HCT116 (cell line): ENCODE results near the gene LYAR. TPM values are rescaled to one million over a fixed set of nuclear protein-coding genes. Genes with fewer than 3 reads are reported as not detected.

Source experiments
- ATAC-seq: fragments of 200-7000 bp; cut with Tn5 transposase; 2 replicates; pipeline ENCODE4 v1.9.1; 2020; ENCODE audit warnings: mild to moderate bottlenecking, moderate library complexity
- BruUV-seq: library from RNA; stranded (reverse); fragments of 400-500 nt; replicated peaks from 2 replicates; lab custom pipeline; 2021; lab: Mats Ljungman, UMichigan
- CTCF ChIA-PET: fragments of 300-600 bp; sonication (Branson Sonifier 250); formaldehyde crosslinking; loops from one replicate; lab custom pipeline; 2021; ENCODE audit warnings: antibody characterized with exemption; lab: Charles Lee
- POLR2A ChIA-PET: fragments of 300-600, 350-600 bp; sonication (Branson Sonifier 250); formaldehyde crosslinking; loops from one replicate; lab custom pipeline; 2021; ENCODE audit warnings: antibody characterized with exemption; lab: Charles Lee
- RAD21 ChIA-PET, 2 experiments: fragments of 300-600 bp; sonication (Branson Sonifier 250); formaldehyde crosslinking; loops; one replicate each; lab custom pipeline; 2023; ENCODE audit warnings: low total read pairs in 2 of 2; ENCODE audit not compliant: uncharacterized antibody in 2 of 2, unreplicated experiment in 2 of 2, low non-redundant PET in 1 of 2; lab: Charles Lee
- DNase-seq: peaks from one replicate; pipeline ENCODE4 v3.0.0-alpha.2; 2010; ENCODE audit warnings: low read depth, low spot score
- H2AFZ ChIP-seq: fragments of 200-600 bp; shearing (Covaris generic), sonication (generic); 2 replicates; pipeline ENCODE4 v1.6.1; 2017; ENCODE audit warnings: low read depth, mixed run types, mixed read lengths, antibody characterized with exemption, low read length; ENCODE audit not compliant: poor library complexity, severe bottlenecking
- H3K27ac ChIP-seq: 2 replicates; pipeline ENCODE4 v1.5.1; 2012; ENCODE audit warnings: low read depth, low read length
- H3K27me3 ChIP-seq: fragments of 200-600 bp; sonication (generic); 2 replicates; pipeline ENCODE4 v1.6.1; 2016; ENCODE audit warnings: mixed run types, low read length, mixed read lengths; ENCODE audit not compliant: insufficient read depth
- H3K36me3 ChIP-seq, 2 experiments: fragments of 200-500 bp in 1 of 2; fragments of 200-600 bp in 1 of 2; sonication (Bioruptor generic) in 1 of 2; sonication (generic) in 1 of 2; 2 replicates each; pipeline versions ENCODE4 v1.5.1 to v1.6.1; 2014 to 2016; ENCODE audit warnings: low read length in 2 of 2, inconsistent platforms in 1 of 2, mixed read lengths in 1 of 2, mixed run types in 1 of 2; ENCODE audit not compliant: insufficient read depth in 2 of 2, control insufficient read depth in 1 of 2
- H3K4me1 ChIP-seq, 2 experiments: fragments of 200-600 bp in 1 of 2; sonication (generic) in 1 of 2; 2 replicates each; pipeline versions ENCODE4 v1.5.1 to v1.6.1; 2012 to 2017; ENCODE audit warnings: low read length in 2 of 2, inconsistent platforms in 1 of 2, mild to moderate bottlenecking in 1 of 2, mixed read lengths in 1 of 2, mixed run types in 1 of 2, moderate library complexity in 1 of 2; ENCODE audit not compliant: insufficient read depth in 2 of 2, control insufficient read depth in 1 of 2
- H3K4me2 ChIP-seq: fragments of 200-600 bp; sonication (generic); 2 replicates; pipeline ENCODE4 v1.6.1; 2017; ENCODE audit warnings: mixed run types, low read length, mixed read lengths
- H3K4me3 ChIP-seq, 2 experiments: fragments of 200-600 bp in 1 of 2; sonication (generic) in 1 of 2; replicated peaks in 1 of 2; 2 replicates each; pipeline ENCODE4 v1.5.1; 2011 to 2016; ENCODE audit warnings: low read length in 2 of 2, control low read depth in 1 of 2, low read depth in 1 of 2, mild to moderate bottlenecking in 1 of 2, mixed read lengths in 1 of 2, mixed run types in 1 of 2
- H3K79me2 ChIP-seq: fragments of 200-600 bp; sonication (generic); 2 replicates; pipeline ENCODE4 v1.6.1; 2017; ENCODE audit warnings: mild to moderate bottlenecking, mixed run types, low read length, moderate library complexity, mixed read lengths; ENCODE audit not compliant: insufficient read depth
- H3K9ac ChIP-seq: fragments of 200-600 bp; sonication (generic); 2 replicates; pipeline ENCODE4 v1.6.1; 2016; ENCODE audit warnings: low read length, mixed read lengths
- H3K9me2 ChIP-seq: fragments of 200-600 bp; sonication (generic), shearing (Covaris generic); 2 replicates; pipeline ENCODE4 v1.6.1; 2017; ENCODE audit warnings: mixed run types, mild to moderate bottlenecking, moderate library complexity; ENCODE audit not compliant: insufficient read depth
- H3K9me3 ChIP-seq, 2 experiments: fragments of 200-500 bp in 1 of 2; fragments of 200-600 bp in 1 of 2; sonication (Bioruptor generic) in 1 of 2; sonication (generic) in 1 of 2; 2 replicates each; pipeline ENCODE4 v1.6.1; 2014 to 2017; ENCODE audit warnings: low read length in 2 of 2, mixed read lengths in 2 of 2, inconsistent platforms in 1 of 2, low read depth in 1 of 2, mild to moderate bottlenecking in 1 of 2, mixed run types in 1 of 2, moderate library complexity in 1 of 2; ENCODE audit not compliant: control insufficient read depth in 1 of 2, insufficient read depth in 1 of 2
- H4K20me1 ChIP-seq: fragments of 200-600 bp; sonication (generic), shearing (Covaris generic); 2 replicates; pipeline ENCODE4 v1.6.1; 2017; ENCODE audit warnings: mixed run types, mild to moderate bottlenecking, moderate library complexity; ENCODE audit not compliant: insufficient read depth
- ELF1 ChIP-seq: IDR thresholded peaks from 2 replicates; pipeline ENCODE4 v1.6.1; 2012; ENCODE audit warnings: low read depth, borderline replicate concordance
- EZH2 ChIP-seq: fragments of 200-600 bp; sonication (generic); IDR thresholded peaks from 2 replicates; pipeline ENCODE4 v1.6.1; 2017; ENCODE audit warnings: antibody characterized with exemption, mixed run types
- EZH2phosphoT487 ChIP-seq: fragments of 200-600 bp; IDR thresholded peaks from 2 replicates; pipeline ENCODE4 v1.6.1; 2018; ENCODE audit warnings: antibody characterized with exemption, borderline replicate concordance
- FOSL1 ChIP-seq: IDR thresholded peaks from 2 replicates; pipeline ENCODE4 v1.6.1; 2012; ENCODE audit warnings: low read depth
- JUND ChIP-seq: IDR thresholded peaks from 2 replicates; pipeline ENCODE4 v1.6.1; 2012
- POLR2A ChIP-seq: IDR thresholded peaks from 2 replicates; pipeline ENCODE4 v1.7.0; 2011; ENCODE audit warnings: borderline replicate concordance; ENCODE audit not compliant: insufficient read depth, insufficient read length; ENCODE audit errors: extremely low read depth
- POLR2AphosphoS5 ChIP-seq: IDR thresholded peaks from 2 replicates; pipeline ENCODE4 v1.6.1; 2011; ENCODE audit warnings: mild to moderate bottlenecking, low read depth, low read length, moderate library complexity
- RAD21 ChIP-seq: IDR thresholded peaks from 2 replicates; pipeline ENCODE4 v1.6.1; 2012; ENCODE audit warnings: low read depth, mild to moderate bottlenecking
- SIN3A ChIP-seq: IDR thresholded peaks from 2 replicates; pipeline ENCODE4 v1.6.1; 2012; ENCODE audit warnings: low read depth
- SP1 ChIP-seq: IDR thresholded peaks from 2 replicates; pipeline ENCODE4 v1.6.1; 2012; ENCODE audit warnings: low read depth
- SRF ChIP-seq: IDR thresholded peaks from 2 replicates; pipeline ENCODE4 v1.6.1; 2012; ENCODE audit warnings: low read depth
- TCF7L2 ChIP-seq: IDR thresholded peaks from 2 replicates; pipeline ENCODE4 v1.7.0; 2011; ENCODE audit warnings: borderline replicate concordance, inconsistent platforms; ENCODE audit not compliant: insufficient read depth, insufficient read length; ENCODE audit errors: extremely low read depth
- YY1 ChIP-seq: IDR thresholded peaks from 2 replicates; pipeline ENCODE4 v1.6.1; 2011; ENCODE audit warnings: low read length, low read depth, moderate library complexity, mild to moderate bottlenecking; ENCODE audit not compliant: insufficient replicate concordance; ENCODE audit errors: extremely low read depth
- ZFX ChIP-seq: fragments of 450-650 bp; IDR thresholded peaks from 2 replicates; pipeline ENCODE4 v1.6.1; 2017
- ZNF274 ChIP-seq: fragments of 200-500 bp; sonication (Bioruptor generic); IDR thresholded peaks from 2 replicates; pipeline ENCODE4 v1.6.1; 2014; ENCODE audit warnings: mild to moderate bottlenecking, low read depth, low read length, inconsistent platforms
- intact Hi-C: fragments of 100-400 bp; cut with micrococcal nuclease; formaldehyde crosslinking; loops from 2 replicates; pipeline ENCODE4 v1.10.0; 2022
- total RNA-seq: library from RNA; stranded (reverse); gene quantifications from one replicate; pipeline ENCODE4 v1.2.1, GENCODE V29; 2021; ENCODE audit not compliant: unreplicated experiment
- TF ChIP-seq, protein P1 (sequence below): IDR thresholded peaks from 2 replicates; pipeline ENCODE4 v1.6.1; 2012
- TF ChIP-seq, protein P2 (sequence below), 3 experiments: fragments of 200-600 bp in 1 of 3; sonication (generic) in 1 of 3; IDR thresholded peaks in 2 of 3; conservative IDR thresholded peaks in 1 of 3; 2 replicates each; pipeline ENCODE4 v1.5.1; 2012 to 2017; ENCODE audit warnings: low read depth in 2 of 3, low read length in 2 of 3, antibody characterized with exemption in 1 of 3, borderline replicate concordance in 1 of 3, control low read depth in 1 of 3, mild to moderate bottlenecking in 1 of 3, mixed read lengths in 1 of 3, mixed run types in 1 of 3, moderate library complexity in 1 of 3; ENCODE audit not compliant: insufficient read depth in 1 of 3
- TF ChIP-seq, protein P3 (sequence below): IDR thresholded peaks from 2 replicates; pipeline ENCODE4 v1.6.1; 2012

Gene LYAR
- total RNA-seq, 1 experiment from 2014 or later: 53.0 TPM

DNA sequence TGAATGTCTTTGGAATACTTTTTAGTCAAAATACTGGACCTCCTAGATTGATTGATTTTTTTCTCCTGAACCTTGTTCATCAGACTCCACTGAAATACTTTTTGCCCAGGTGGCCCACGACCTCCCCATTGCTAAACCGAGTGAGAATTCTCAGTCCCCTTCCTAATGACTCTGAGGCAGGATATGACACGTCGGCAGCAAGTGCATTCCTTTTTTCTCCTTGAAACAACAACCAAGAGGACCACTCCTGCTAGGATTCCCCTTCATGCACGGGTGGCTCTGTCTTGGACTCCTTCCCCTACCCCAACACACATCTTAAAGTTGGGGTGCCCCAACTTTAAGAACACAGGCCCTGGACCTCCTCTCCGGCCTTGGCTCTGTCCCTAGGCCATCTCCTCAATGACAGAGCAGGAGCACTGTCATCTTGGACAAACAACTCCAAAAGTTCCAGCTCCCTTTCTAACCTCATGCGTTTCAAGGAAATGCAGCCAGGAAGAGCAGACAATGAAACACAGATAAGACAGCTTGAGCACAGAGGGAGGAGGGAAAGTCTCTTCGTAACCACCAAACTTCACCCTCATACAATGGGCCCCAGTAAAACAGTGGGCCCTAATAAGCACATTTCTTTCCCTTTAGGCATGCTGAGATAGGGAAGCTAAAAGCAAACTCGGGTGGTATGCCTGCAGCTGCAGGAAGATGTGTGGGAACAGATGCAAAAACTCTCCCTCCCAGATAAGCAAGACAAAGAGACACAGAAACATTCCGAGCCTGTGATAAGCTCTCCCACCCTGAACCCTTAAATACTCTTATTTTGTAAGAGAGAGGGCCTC lies 34.0 kb upstream of the LYAR start:
- intact Hi-C loops: no loop called here
- H3K27ac ChIP-seq: no peak overlapping the region
- no peaks in the 10 kb centered on the region; a peak in 1 of 4 replicates for H3K36me3 ChIP-seq
- no TSS peak for BruUV-seq
- H4K20me1 ChIP-seq: no peaks in the 10 kb centered on the region
- ChIA-PET RAD21 (no interaction called here), POLR2A (no interaction called here), CTCF (interaction anchor here (1.1 kb wide), 1 partner anchor 64 kb away, joined by 3 read pairs; no protein-coding TSS in a partner anchor)
- H3K9me3 ChIP-seq: no peaks in the 10 kb centered on the region
- ATAC-seq (no peak), DNase-seq (no peak)
- H3K4me3 ChIP-seq: no peak overlapping the region
- no peak overlapping the region for H3K9ac ChIP-seq
- H3K9me2 ChIP-seq: no peaks in the 10 kb centered on the region
- no peaks in the 10 kb centered on the region for H3K4me1 ChIP-seq
- TF ChIP-seq RAD21 (no peak), SP1 (no peak), JUND (no peak), ZNF274 (no peak), YY1 (no peak)
- H3K79me2 ChIP-seq: no peaks in the 10 kb centered on the region
- H3K4me2 ChIP-seq: no peak overlapping the region
- no peak overlapping the region for H2AFZ ChIP-seq
- no peaks in the 10 kb centered on the region for H3K27me3 ChIP-seq

DNA sequence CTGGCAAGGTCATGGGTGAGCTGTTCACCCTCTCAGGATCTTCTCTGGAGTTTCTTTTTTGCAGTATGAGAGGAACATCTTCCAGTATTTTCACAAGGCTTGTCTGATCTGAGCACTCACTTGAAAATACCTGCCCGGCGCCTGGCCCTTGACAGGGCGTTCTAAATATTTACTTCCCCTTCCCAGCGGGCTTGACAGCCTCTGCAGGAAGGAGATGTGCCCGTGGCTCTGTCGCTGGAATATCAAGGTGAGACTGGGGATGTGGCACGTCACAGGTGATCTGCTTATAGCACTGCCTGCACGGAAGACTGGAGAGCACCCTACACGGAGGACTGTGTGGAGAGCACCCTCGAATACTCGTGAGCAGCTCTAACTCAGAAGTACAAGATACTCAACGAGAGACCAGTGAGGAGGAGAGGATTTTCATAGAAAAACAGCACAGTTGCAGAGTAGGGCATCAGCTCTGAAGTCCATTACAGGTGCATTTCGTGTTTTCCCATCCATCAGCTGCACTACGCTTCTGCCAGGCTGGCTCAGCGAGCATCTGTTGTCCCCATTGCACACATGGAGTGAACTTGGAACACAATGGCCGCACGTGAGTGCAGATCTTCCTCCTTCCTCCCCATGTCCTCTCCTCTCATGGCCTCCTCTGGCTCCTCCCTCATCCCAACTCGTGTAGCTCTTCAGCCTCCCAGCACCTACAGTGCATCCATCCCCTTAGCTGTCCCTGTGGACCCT lies 32.2 kb upstream of the LYAR start:
- Histone ChIP-seq H3K27me3 (no peaks in the 10 kb centered on the region), H3K4me2 (no peak overlapping the region), H3K9me2 (no peaks in the 10 kb centered on the region), H3K36me3 (no peaks in the 10 kb centered on the region; a peak in 1 of 4 replicates), H2AFZ (no peak overlapping the region), H4K20me1 (no peaks in the 10 kb centered on the region), H3K4me1 (no peaks in the 10 kb centered on the region), H3K9me3 (no peaks in the 10 kb centered on the region), H3K27ac (no peak overlapping the region), H3K4me3 (no peak overlapping the region), H3K9ac (no peak overlapping the region), H3K79me2 (no peaks in the 10 kb centered on the region)
- ChIA-PET POLR2A (no interaction called here), CTCF (no interaction called here), RAD21 (no interaction called here)
- DNase-seq (no peak), ATAC-seq (no peak)
- intact Hi-C loops: no loop called here
- no TSS peak for BruUV-seq
- TF ChIP-seq ZFX (no peak), YY1 (no peak), SIN3A (no peak), EZH2 (no peak), EZH2phosphoT487 (no peak), POLR2AphosphoS5 (no peak), RAD21 (no peak), JUND (no peak), POLR2A (no peak), ELF1 (no peak), TCF7L2 (no peak), SRF (no peak), FOSL1 (no peak)
- TF ChIP-seq, protein P1, sequence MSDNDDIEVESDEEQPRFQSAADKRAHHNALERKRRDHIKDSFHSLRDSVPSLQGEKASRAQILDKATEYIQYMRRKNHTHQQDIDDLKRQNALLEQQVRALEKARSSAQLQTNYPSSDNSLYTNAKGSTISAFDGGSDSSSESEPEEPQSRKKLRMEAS: no peak
- TF ChIP-seq, protein P2, sequence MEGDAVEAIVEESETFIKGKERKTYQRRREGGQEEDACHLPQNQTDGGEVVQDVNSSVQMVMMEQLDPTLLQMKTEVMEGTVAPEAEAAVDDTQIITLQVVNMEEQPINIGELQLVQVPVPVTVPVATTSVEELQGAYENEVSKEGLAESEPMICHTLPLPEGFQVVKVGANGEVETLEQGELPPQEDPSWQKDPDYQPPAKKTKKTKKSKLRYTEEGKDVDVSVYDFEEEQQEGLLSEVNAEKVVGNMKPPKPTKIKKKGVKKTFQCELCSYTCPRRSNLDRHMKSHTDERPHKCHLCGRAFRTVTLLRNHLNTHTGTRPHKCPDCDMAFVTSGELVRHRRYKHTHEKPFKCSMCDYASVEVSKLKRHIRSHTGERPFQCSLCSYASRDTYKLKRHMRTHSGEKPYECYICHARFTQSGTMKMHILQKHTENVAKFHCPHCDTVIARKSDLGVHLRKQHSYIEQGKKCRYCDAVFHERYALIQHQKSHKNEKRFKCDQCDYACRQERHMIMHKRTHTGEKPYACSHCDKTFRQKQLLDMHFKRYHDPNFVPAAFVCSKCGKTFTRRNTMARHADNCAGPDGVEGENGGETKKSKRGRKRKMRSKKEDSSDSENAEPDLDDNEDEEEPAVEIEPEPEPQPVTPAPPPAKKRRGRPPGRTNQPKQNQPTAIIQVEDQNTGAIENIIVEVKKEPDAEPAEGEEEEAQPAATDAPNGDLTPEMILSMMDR (IDR thresholded peaks at IDR 0.05 in 2 of 3, conservative IDR thresholded peaks at IDR 0.05 in 1 of 3; ENCODE audit: borderline replicate concordance in 1 of 3, insufficient read depth in 1 of 3, low read depth in 2 of 3, low read length in 2 of 3): no peak
- TF ChIP-seq, protein P3, sequence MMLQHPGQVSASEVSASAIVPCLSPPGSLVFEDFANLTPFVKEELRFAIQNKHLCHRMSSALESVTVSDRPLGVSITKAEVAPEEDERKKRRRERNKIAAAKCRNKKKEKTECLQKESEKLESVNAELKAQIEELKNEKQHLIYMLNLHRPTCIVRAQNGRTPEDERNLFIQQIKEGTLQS: no peak
